ENCODE results near the gene BBOX1. TPM values are rescaled to one million over a fixed set of nuclear protein-coding genes. Genes with fewer than 3 reads are reported as not detected.

BBOX1 gene
- total and polyA plus RNA-seq, 2 of the 8 experiments (the other 6 are each of a cell fraction or from before 2014, with no cell fraction given) = not detected

GRCh38 chr11:27171376-27171958 is 130.9 kb downstream of the BBOX1 start:
- Histone ChIP-seq H4K20me1 (replicated peaks in 1 of 2; ENCODE audit: control insufficient read depth in 1 of 2, insufficient read depth in 2 of 2, low read length in 2 of 2) (no peaks in the 10 kb centered on the region), H4K8ac (ENCODE audit: extremely low read depth, insufficient read depth, low read length) (no peak overlapping the region), H3K4me3 (ENCODE audit: extremely low read depth in 1 of 4, insufficient read depth in 2 of 4, low read depth in 3 of 4, low read length in 4 of 4) (no peak overlapping the region), H3K9me3 (ENCODE audit: insufficient read depth in 2 of 2, low read depth in 1 of 2, low read length in 1 of 2) (no peaks in the 10 kb centered on the region), H2BK20ac (ENCODE audit: low read length) (no peak overlapping the region), H2BK5ac (ENCODE audit: low read depth, low read length) (no peak overlapping the region), H3K14ac (ENCODE audit: insufficient read length) (no peak overlapping the region), H3K27me3 (replicated peaks in 1 of 4; ENCODE audit: control insufficient read depth in 3 of 4, extremely low read depth in 1 of 4, insufficient read depth in 3 of 4, low read length in 3 of 4) (peaks cover 0 to 1% (median 0%) of the 10 kb centered on the region in 4 experiments; a peak in 1 of 7 replicates), H3K9ac (replicated peaks in 1 of 4; ENCODE audit: extremely low read depth in 1 of 4, low read depth in 3 of 4, low read length in 3 of 4) (no peak overlapping the region), H2BK120ac (replicated peaks; ENCODE audit: low read depth, low read length) (no peak overlapping the region), H2AFZ (ENCODE audit: low read length) (no peak overlapping the region), H3K79me1 (ENCODE audit: low read depth, low read length) (no peaks in the 10 kb centered on the region), H3K4me1 (replicated peaks in 1 of 4; ENCODE audit: control insufficient read depth in 3 of 4, insufficient read depth in 4 of 4, low read length in 3 of 4) (no peaks in the 10 kb centered on the region), H2AK5ac (ENCODE audit: low read depth, low read length) (no peak overlapping the region), H3K56ac (replicated peaks; ENCODE audit: insufficient read length, low read depth, low read length) (no peak overlapping the region), H3K36me3 (ENCODE audit: control insufficient read depth in 2 of 4, insufficient read depth in 4 of 4, low read length in 3 of 4) (no peaks in the 10 kb centered on the region), H3K23me2 (ENCODE audit: low read depth, low read length) (no peaks in the 10 kb centered on the region), H4K5ac (ENCODE audit: insufficient read length, low read depth, low read length) (no peak overlapping the region), H3K4ac (replicated peaks; ENCODE audit: insufficient read length, low read depth, low read length) (no peak overlapping the region), H2BK15ac (ENCODE audit: low read length) (no peak overlapping the region), H3K18ac (ENCODE audit: extremely low read depth, low read length) (no peak overlapping the region), H4K91ac (replicated peaks; ENCODE audit: insufficient read length, low read length) (no peak overlapping the region), H3K27ac (ENCODE audit: low read depth, low read length) (no peak overlapping the region), H3K4me2 (ENCODE audit: insufficient read depth in 1 of 2, low read depth in 2 of 2, low read length in 2 of 2) (no peak overlapping the region), H3K23ac (ENCODE audit: insufficient read length) (no peak overlapping the region), H3K79me2 (ENCODE audit: control insufficient read depth in 1 of 2, insufficient read depth in 2 of 2, low read length in 2 of 2) (no peaks in the 10 kb centered on the region), H2BK12ac (ENCODE audit: low read depth, low read length) (no peak overlapping the region)
- ChIA-PET CTCF (ENCODE audit: partially characterized antibody) (interaction anchor here (1.0 to 1.6 kb wide), 4 partner anchors 9 to 314 kb away, joined by 3 to 5 read pairs (median 4); no protein-coding TSS in a partner anchor), POLR2A (ENCODE audit: partially characterized antibody) (no interaction called here)
- 92% methylated on average over 4 of the region's 4 CpGs; no CpG with 5 or more reads in 1 of the 2 experiments for WGBS, 2 experiments (ENCODE audit: extremely low coverage in 1 of 2, insufficient coverage in 1 of 2, insufficient read length in 1 of 2, insufficient replicate concordance in 2 of 2, low coverage in 1 of 2, low lambda C conversion rate in 2 of 2, missing lambda C conversion rate in 1 of 2)
- DNase-seq (ENCODE audit: low read depth in 1 of 2, low spot score in 2 of 2) (no peak), FAIRE-seq (no peak)
- TF ChIP-seq ZNF274 (IDR thresholded peaks at IDR 0.05; ENCODE audit: borderline replicate concordance, extremely low read depth, low read length) = no peak

Data from H1 (cell line).